ENCODE measurements around the gene RBM11. TPM values are rescaled to one million over a fixed set of nuclear protein-coding genes. Genes with fewer than 3 reads are reported as not detected.

The RBM11 gene
- polyA plus RNA-seq, 1 donor (not counting 4 experiments of a cell fraction or from before 2014, with no cell fraction given): 0.55 TPM

- Histone ChIP-seq H4K20me1 (ENCODE audit: control insufficient read depth, extremely low read depth, insufficient read depth, low read length) (no peaks in the 10 kb centered on the region), H3K9me1 (ENCODE audit: control insufficient read depth, extremely low read depth, insufficient read depth, low read length) (no peaks in the 10 kb centered on the region), H3K9me3 (ENCODE audit: control insufficient read depth, low read depth, low read length) (no peaks in the 10 kb centered on the region), H2AFZ (ENCODE audit: control insufficient read depth, low read length) (no peak overlapping the region), H3K9ac (ENCODE audit: control insufficient read depth, extremely low read depth, insufficient read depth, low read length) (no peak overlapping the region), H3K79me2 (ENCODE audit: control insufficient read depth, insufficient read depth, low read length) (no peaks in the 10 kb centered on the region), H3K4me3 (ENCODE audit: control insufficient read depth in 2 of 3, extremely low read depth in 1 of 3, insufficient read depth in 2 of 3, low read depth in 1 of 3, low read length in 3 of 3) (no peak overlapping the region), H3K27ac (ENCODE audit: control insufficient read depth, insufficient read depth, low read length) (no peak overlapping the region), H3K36me3 (ENCODE audit: control insufficient read depth in 2 of 2, extremely low read depth in 1 of 2, insufficient read depth in 2 of 2, low read length in 2 of 2) (no peaks in the 10 kb centered on the region), H3K4me1 (ENCODE audit: control insufficient read depth, extremely low read depth, insufficient read depth, low read length) (no peaks in the 10 kb centered on the region), H3K4me2 (ENCODE audit: control insufficient read depth, extremely low read depth, insufficient read depth, low read depth, low read length) (no peak overlapping the region), H3K27me3 (ENCODE audit: control insufficient read depth, extremely low read depth, insufficient read depth, low read length) (no peaks in the 10 kb centered on the region)
- dilution Hi-C loops (cut with MboI; ENCODE audit: extremely low pct_ligation_motif_present, low sequenced_read_pairs): no loop called here
- DNase-seq (ENCODE audit: low read depth, low spot score) (no peak), FAIRE-seq (no peak)
- no peak for TF ChIP-seq EZH2 (IDR thresholded peaks at IDR 0.05; ENCODE audit: low read length)
- TF ChIP-seq, protein P1, sequence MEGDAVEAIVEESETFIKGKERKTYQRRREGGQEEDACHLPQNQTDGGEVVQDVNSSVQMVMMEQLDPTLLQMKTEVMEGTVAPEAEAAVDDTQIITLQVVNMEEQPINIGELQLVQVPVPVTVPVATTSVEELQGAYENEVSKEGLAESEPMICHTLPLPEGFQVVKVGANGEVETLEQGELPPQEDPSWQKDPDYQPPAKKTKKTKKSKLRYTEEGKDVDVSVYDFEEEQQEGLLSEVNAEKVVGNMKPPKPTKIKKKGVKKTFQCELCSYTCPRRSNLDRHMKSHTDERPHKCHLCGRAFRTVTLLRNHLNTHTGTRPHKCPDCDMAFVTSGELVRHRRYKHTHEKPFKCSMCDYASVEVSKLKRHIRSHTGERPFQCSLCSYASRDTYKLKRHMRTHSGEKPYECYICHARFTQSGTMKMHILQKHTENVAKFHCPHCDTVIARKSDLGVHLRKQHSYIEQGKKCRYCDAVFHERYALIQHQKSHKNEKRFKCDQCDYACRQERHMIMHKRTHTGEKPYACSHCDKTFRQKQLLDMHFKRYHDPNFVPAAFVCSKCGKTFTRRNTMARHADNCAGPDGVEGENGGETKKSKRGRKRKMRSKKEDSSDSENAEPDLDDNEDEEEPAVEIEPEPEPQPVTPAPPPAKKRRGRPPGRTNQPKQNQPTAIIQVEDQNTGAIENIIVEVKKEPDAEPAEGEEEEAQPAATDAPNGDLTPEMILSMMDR (optimal IDR thresholded peaks at IDR 0.05 in 1 of 3, IDR thresholded peaks at IDR 0.05 in 1 of 3, conservative IDR thresholded peaks at IDR 0.05 in 1 of 3; ENCODE audit: extremely low read depth in 1 of 3, insufficient read depth in 2 of 3, low read length in 3 of 3): no peak
These were observed 27.5 kb downstream of the RBM11 start for GRCh38 chr21:14243461-14243860.

GRCh38 chr21:14243874-14244273, 27.9 kb downstream of the RBM11 start:
- H3K4me1 ChIP-seq (ENCODE audit: control insufficient read depth, extremely low read depth, insufficient read depth, low read length): no peaks in the 10 kb centered on the region
- H3K9me3 ChIP-seq (ENCODE audit: control insufficient read depth, low read depth, low read length): no peaks in the 10 kb centered on the region
- H3K27me3 ChIP-seq (ENCODE audit: control insufficient read depth, extremely low read depth, insufficient read depth, low read length): no peaks in the 10 kb centered on the region
- dilution Hi-C loops (cut with MboI; ENCODE audit: extremely low pct_ligation_motif_present, low sequenced_read_pairs): no loop called here
- no peak overlapping the region for H3K27ac ChIP-seq (ENCODE audit: control insufficient read depth, insufficient read depth, low read length)
- H3K4me2 ChIP-seq (ENCODE audit: control insufficient read depth, extremely low read depth, insufficient read depth, low read depth, low read length): no peak overlapping the region
- DNase-seq (ENCODE audit: low read depth, low spot score) (no peak), FAIRE-seq (no peak)
- H2AFZ ChIP-seq (ENCODE audit: control insufficient read depth, low read length): no peak overlapping the region
- TF ChIP-seq, protein P1 (optimal IDR thresholded peaks at IDR 0.05 in 1 of 3, IDR thresholded peaks at IDR 0.05 in 1 of 3, conservative IDR thresholded peaks at IDR 0.05 in 1 of 3; ENCODE audit: extremely low read depth in 1 of 3, insufficient read depth in 2 of 3, low read length in 3 of 3): no peak
- TF ChIP-seq EZH2 (IDR thresholded peaks at IDR 0.05; ENCODE audit: low read length): no peak
- H4K20me1 ChIP-seq (ENCODE audit: control insufficient read depth, extremely low read depth, insufficient read depth, low read length): no peaks in the 10 kb centered on the region
- no peaks in the 10 kb centered on the region for H3K79me2 ChIP-seq (ENCODE audit: control insufficient read depth, insufficient read depth, low read length)
- H3K36me3 ChIP-seq (ENCODE audit: control insufficient read depth in 2 of 2, extremely low read depth in 1 of 2, insufficient read depth in 2 of 2, low read length in 2 of 2): no peaks in the 10 kb centered on the region
- no peak overlapping the region for H3K9ac ChIP-seq (ENCODE audit: control insufficient read depth, extremely low read depth, insufficient read depth, low read length)
- H3K9me1 ChIP-seq (ENCODE audit: control insufficient read depth, extremely low read depth, insufficient read depth, low read length): no peaks in the 10 kb centered on the region
- no peak overlapping the region for H3K4me3 ChIP-seq (ENCODE audit: control insufficient read depth in 2 of 3, extremely low read depth in 1 of 3, insufficient read depth in 2 of 3, low read depth in 1 of 3, low read length in 3 of 3)

All from keratinocyte (primary cell).